Nephron progenitor cell (in vitro differentiated cells): ENCODE data around the gene MLH3.

Experiments
- DNase-seq: peaks from one replicate; pipeline ENCODE4 v3.0.0; 2021
- H3K27ac Mint-ChIP-seq: 2 replicates; pipeline ENCODE4 v1.8.0; 2021; ENCODE audit warnings: mild to moderate bottlenecking, moderate library complexity, mixed read lengths
- H3K27me3 Mint-ChIP-seq: 2 replicates; pipeline ENCODE4 v1.8.0; 2021; ENCODE audit warnings: mild to moderate bottlenecking, low read depth, mixed read lengths; ENCODE audit not compliant: poor library complexity
- H3K36me3 Mint-ChIP-seq: 2 replicates; pipeline ENCODE4 v1.8.0; 2021; ENCODE audit warnings: low read depth, mixed read lengths
- H3K4me1 Mint-ChIP-seq: 2 replicates; pipeline ENCODE4 v1.8.0; 2021; ENCODE audit warnings: mixed read lengths
- H3K4me3 Mint-ChIP-seq: 2 replicates; pipeline ENCODE4 v1.8.0; 2021; ENCODE audit warnings: mild to moderate bottlenecking, moderate library complexity, mixed read lengths
- H3K9me3 Mint-ChIP-seq: 2 replicates; pipeline ENCODE4 v1.8.0; 2021; ENCODE audit warnings: mild to moderate bottlenecking, moderate library complexity, mixed read lengths
- TF ChIP-seq, protein P1 (sequence below): fragments of 200-600 bp; sonication (generic); IDR thresholded peaks from 2 replicates; pipeline ENCODE4 v1.5.0; 2021; ENCODE audit warnings: antibody characterized with exemption

The MLH3 gene

DNA sequence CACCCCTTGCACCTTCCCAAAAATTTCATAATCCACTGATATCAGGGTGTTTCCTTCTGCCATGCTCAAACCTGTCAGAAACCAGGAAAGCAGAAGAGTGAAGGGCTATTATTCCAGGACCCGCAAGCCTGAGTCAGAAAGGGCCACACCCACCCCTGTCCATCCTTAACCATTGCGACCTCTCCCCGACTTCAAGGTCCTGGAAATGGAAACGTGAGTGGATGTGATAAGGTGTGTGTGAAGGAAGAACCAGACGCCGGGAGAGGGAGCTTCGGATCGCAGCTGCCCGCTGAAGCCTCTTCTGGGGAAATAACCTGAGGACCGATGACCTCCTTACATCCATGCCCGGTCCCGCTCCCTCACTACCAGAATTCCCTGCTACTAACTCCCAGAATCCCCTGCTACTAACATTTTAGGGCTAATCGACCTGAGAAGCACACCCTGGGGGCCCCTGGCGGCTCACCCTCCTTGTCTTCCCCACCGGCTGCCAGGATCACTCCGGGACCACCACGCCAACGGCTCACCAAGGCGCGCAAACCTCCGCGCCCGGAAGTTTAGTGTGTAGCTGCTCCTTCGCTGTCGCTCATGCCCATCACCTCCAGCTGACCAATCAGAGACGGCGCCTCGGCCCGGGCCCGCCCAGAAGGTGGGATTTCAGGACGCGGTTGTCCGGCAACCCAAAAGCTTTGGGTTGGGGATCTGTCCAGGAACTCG lies 12.4 kb upstream of the MLH3 start, which contains the start of gene ACYP1:
TSS of gene ACYP1 (minus strand) at position 534 of the 714 bp plus-strand sequence. CDS start at position 63, 471 bp downstream.
- TF ChIP-seq, protein P1, sequence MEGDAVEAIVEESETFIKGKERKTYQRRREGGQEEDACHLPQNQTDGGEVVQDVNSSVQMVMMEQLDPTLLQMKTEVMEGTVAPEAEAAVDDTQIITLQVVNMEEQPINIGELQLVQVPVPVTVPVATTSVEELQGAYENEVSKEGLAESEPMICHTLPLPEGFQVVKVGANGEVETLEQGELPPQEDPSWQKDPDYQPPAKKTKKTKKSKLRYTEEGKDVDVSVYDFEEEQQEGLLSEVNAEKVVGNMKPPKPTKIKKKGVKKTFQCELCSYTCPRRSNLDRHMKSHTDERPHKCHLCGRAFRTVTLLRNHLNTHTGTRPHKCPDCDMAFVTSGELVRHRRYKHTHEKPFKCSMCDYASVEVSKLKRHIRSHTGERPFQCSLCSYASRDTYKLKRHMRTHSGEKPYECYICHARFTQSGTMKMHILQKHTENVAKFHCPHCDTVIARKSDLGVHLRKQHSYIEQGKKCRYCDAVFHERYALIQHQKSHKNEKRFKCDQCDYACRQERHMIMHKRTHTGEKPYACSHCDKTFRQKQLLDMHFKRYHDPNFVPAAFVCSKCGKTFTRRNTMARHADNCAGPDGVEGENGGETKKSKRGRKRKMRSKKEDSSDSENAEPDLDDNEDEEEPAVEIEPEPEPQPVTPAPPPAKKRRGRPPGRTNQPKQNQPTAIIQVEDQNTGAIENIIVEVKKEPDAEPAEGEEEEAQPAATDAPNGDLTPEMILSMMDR, result no peak
- Mint-ChIP-seq H3K4me3 (peak within 1 kb of the TSS; percentile 98), H3K9me3 (peaks cover 24% of the 10 kb centered on the region), H3K4me1 (peaks cover 16% of the 10 kb centered on the region), H3K27ac (no peak within 1 kb of the TSS), H3K27me3 (peaks cover 2% of the 10 kb centered on the region), H3K36me3 (peaks cover 31% of the 10 kb centered on the region)
- peak; percentile 95 for DNase-seq

DNA sequence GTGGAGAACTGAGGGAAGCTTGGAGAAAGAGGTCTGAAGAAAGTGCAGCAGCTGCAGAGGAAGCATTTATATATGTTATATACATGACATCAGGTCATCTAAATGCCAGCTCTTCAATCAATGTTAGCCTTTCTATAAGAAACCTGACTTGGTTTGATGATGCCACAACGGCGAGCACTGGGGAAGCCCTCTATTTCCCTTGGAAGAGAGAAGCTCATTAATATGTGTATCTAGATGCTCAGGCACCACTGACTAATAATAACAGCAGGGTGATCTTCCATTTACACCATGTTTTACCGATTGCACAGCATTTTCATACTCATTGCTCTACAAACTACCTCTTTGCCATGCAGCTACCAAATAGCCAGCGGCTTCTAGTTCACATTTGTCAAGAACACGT lies 11.7 kb upstream of the MLH3 start:
- TF ChIP-seq, protein P1, result no peak
- DNase-seq, result no peak
- Mint-ChIP-seq H3K4me1 (peaks cover 16% of the 10 kb centered on the region), H3K4me3 (peak overlapping the region; percentile 98), H3K27me3 (peaks cover 2% of the 10 kb centered on the region), H3K9me3 (peaks cover 28% of the 10 kb centered on the region), H3K27ac (no peak overlapping the region), H3K36me3 (peaks cover 36% of the 10 kb centered on the region)

DNA sequence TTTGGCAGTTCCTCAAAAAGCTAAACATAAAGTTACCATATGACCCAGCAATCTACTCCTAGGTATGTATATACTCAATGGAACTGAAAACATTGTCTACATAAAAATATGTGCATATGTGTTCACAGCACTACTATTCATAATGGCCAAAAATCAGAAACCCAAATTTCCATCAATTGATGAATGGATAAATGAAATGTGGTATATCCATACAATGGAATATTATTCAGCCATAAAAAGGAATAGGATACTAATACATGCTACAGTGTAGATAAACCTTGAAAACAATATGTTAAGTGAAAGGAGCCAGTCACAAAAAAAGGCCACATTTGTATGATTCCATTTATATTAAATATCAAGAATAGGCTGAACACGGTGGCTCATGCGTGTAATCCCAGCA lies 9.2 kb upstream of the MLH3 start:
- Mint-ChIP-seq H3K27me3 (peaks cover 2% of the 10 kb centered on the region), H3K4me3 (no peak overlapping the region), H3K4me1 (peaks cover 16% of the 10 kb centered on the region), H3K36me3 (peaks cover 57% of the 10 kb centered on the region), H3K27ac (no peak overlapping the region), H3K9me3 (peaks cover 28% of the 10 kb centered on the region)
- TF ChIP-seq, protein P1, result no peak
- no peak for DNase-seq

DNA sequence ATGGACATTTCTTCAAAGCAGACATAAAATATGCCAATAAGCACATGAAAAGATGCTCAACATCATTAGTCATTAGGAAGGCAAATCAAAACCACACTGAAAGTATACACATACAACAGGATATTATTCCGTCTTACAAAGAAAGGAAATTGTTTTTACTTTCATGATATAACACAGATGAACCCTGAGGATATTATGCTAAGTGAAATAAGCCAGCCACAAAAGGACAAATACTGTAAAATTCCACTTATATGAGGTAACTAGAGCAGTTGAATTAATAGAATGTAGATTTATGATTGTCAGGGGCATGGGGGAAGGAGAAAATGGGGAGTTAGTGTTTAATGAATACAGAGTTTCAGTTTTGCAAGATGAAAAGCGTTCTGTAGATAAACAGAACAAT lies 8.4 kb upstream of the MLH3 start:
- peaks cover 28% of the 10 kb centered on the region for H3K9me3 Mint-ChIP-seq
- no peak overlapping the region for H3K4me3 Mint-ChIP-seq
- H3K36me3 Mint-ChIP-seq, result peaks cover 59% of the 10 kb centered on the region
- peaks cover 2% of the 10 kb centered on the region for H3K27me3 Mint-ChIP-seq
- H3K27ac Mint-ChIP-seq, result no peak overlapping the region
- no peak for DNase-seq
- TF ChIP-seq, protein P1, result no peak
- peaks cover 16% of the 10 kb centered on the region for H3K4me1 Mint-ChIP-seq

DNA sequence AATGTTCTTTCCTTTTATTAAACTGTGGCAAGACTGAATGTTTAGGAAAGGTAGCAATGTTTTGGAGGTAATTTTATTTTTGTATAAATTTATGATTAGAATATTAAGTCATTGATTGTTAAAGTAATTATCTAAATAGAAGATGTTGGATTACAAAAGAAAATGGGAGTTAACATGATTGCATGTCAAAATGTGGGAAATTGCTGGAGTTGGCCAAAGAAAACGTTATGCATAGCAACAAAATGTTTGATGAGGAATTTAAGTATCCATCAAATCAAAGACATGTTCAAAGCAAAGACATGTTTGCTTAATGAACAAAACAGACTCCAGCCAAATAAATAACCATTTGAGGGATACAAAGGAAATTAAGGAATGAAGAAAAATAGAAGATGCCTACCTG lies 3.2 kb upstream of the MLH3 start:
- H3K36me3 Mint-ChIP-seq, result peaks cover 56% of the 10 kb centered on the region
- H3K4me3 Mint-ChIP-seq, result no peak overlapping the region
- DNase-seq, result no peak
- H3K27ac Mint-ChIP-seq, result no peak overlapping the region
- peaks cover 6% of the 10 kb centered on the region for H3K4me1 Mint-ChIP-seq
- peaks cover 29% of the 10 kb centered on the region for H3K9me3 Mint-ChIP-seq
- TF ChIP-seq, protein P1, result no peak
- peaks cover 3% of the 10 kb centered on the region for H3K27me3 Mint-ChIP-seq
